IgD-negative memory B cell (primary cell): ENCODE results near the gene CDS2. TPM values are rescaled to one million over a fixed set of nuclear protein-coding genes. Genes with fewer than 3 reads are reported as not detected.
"Not testable (repeated sequence)": the region's sequence is repeated elsewhere in the genome, so short reads cannot be mapped to it uniquely, and the experiment has no call there.

Experiments
- H3K27ac Mint-ChIP-seq, 3 donors: one replicate each; pipeline ENCODE4 v1.8.0; 2020 to 2022; ENCODE audit warnings: mild to moderate bottlenecking in 3 of 3, mixed read lengths in 3 of 3, moderate library complexity in 1 of 3
- H3K27me3 Mint-ChIP-seq: one replicate; pipeline ENCODE4 v1.8.0; 2021; ENCODE audit warnings: mixed read lengths
- H3K36me3 Mint-ChIP-seq: one replicate; pipeline ENCODE4 v1.8.0; 2020; ENCODE audit warnings: mild to moderate bottlenecking, mixed read lengths
- H3K4me1 Mint-ChIP-seq, 3 donors: one replicate each; pipeline ENCODE4 v1.8.0; 2020 to 2022; ENCODE audit warnings: mixed read lengths in 3 of 3, mild to moderate bottlenecking in 1 of 3
- H3K4me3 Mint-ChIP-seq, 4 donors: one replicate each; pipeline ENCODE4 v1.8.0; 2020 to 2022; ENCODE audit warnings: mild to moderate bottlenecking in 4 of 4, mixed read lengths in 4 of 4, moderate library complexity in 3 of 4
- H3K9me3 Mint-ChIP-seq, 3 donors: one replicate each; pipeline ENCODE4 v1.8.0; 2020 to 2021; ENCODE audit warnings: mixed read lengths in 3 of 3, mild to moderate bottlenecking in 1 of 3
- polyA plus RNA-seq: library from polyadenylated mRNA; unstranded; fragments of 300-500 nt; fragmentation: Illumina TruSeq; gene quantifications from one replicate; pipeline ENCODE4 v1.2.3, GENCODE V29; 2021

Gene CDS2
- 42.3 TPM for polyA plus RNA-seq

GRCh38 chr20:5126512-5127203, at the start of gene CDS2:
CDS2 (plus strand) TSS chr20:5127008; CDS start chr20:5127093, 85 bp downstream.
- Mint-ChIP-seq H3K27me3 (no peaks in the 10 kb centered on the region), H3K4me3 (peak within 1 kb of the TSS; percentile 68 to 96 (median 92)), H3K9me3 (no peaks in the 10 kb centered on the region), H3K4me1 (peaks cover 17 to 29% (median 25%) of the 10 kb centered on the region in 3 donors), H3K36me3 (peaks cover 3% of the 10 kb centered on the region), H3K27ac (peak within 1 kb of the TSS; percentile 92 to 96 (median 94))

- peak overlapping the region; percentile 67 to 97 (median 96) for H3K27ac Mint-ChIP-seq
- no peaks in the 10 kb centered on the region for H3K27me3 Mint-ChIP-seq
- H3K9me3 Mint-ChIP-seq: no peaks in the 10 kb centered on the region
- H3K36me3 Mint-ChIP-seq: no peaks in the 10 kb centered on the region
- H3K4me1 Mint-ChIP-seq: peaks cover 38 to 44% (median 40%) of the 10 kb centered on the region in 3 donors
- peak overlapping the region; percentile 33 to 90 (median 82) for H3K4me3 Mint-ChIP-seq
These were observed 48.9 kb upstream of the CDS2 start for GRCh38 chr20:5077761-5078387.

- H3K9me3 Mint-ChIP-seq: no peaks in the 10 kb centered on the region
- H3K4me3 Mint-ChIP-seq: peak overlapping the region; percentile 33 to 90 (median 82)
- H3K4me1 Mint-ChIP-seq: peaks cover 36 to 44% (median 40%) of the 10 kb centered on the region in 3 donors
- peak overlapping the region; percentile 67 to 97 (median 96) for H3K27ac Mint-ChIP-seq
- H3K27me3 Mint-ChIP-seq: no peaks in the 10 kb centered on the region
- no peaks in the 10 kb centered on the region for H3K36me3 Mint-ChIP-seq
These were observed 48.3 kb upstream of the CDS2 start for GRCh38 chr20:5078399-5078958.

GRCh38 chr20:5080384-5080877, 46.4 kb upstream of the CDS2 start:
- no peaks in the 10 kb centered on the region for H3K27me3 Mint-ChIP-seq
- H3K4me3 Mint-ChIP-seq: peak overlapping the region; percentile 21 to 59 (median 37)
- peaks cover 25 to 35% (median 31%) of the 10 kb centered on the region in 3 donors for H3K4me1 Mint-ChIP-seq
- H3K36me3 Mint-ChIP-seq: peaks cover 1% of the 10 kb centered on the region
- H3K9me3 Mint-ChIP-seq: no peaks in the 10 kb centered on the region
- peak overlapping the region; percentile 63 to 90 (median 73) for H3K27ac Mint-ChIP-seq

GRCh38 chr20:5085380-5085779, 41.4 kb upstream of the CDS2 start:
- peaks cover 9 to 21% (median 11%) of the 10 kb centered on the region in 3 donors for H3K4me1 Mint-ChIP-seq
- no peak overlapping the region for H3K4me3 Mint-ChIP-seq
- no peaks in the 10 kb centered on the region for H3K9me3 Mint-ChIP-seq
- H3K27me3 Mint-ChIP-seq: no peaks in the 10 kb centered on the region
- H3K36me3 Mint-ChIP-seq: peaks cover 2% of the 10 kb centered on the region
- peak overlapping the region in 2 of 3 donors; percentile 26 to 82 for H3K27ac Mint-ChIP-seq

- Mint-ChIP-seq H3K4me1 (peaks cover 14 to 23% (median 18%) of the 10 kb centered on the region in 3 donors), H3K4me3 (peak overlapping the region in 1 of 4 donors; percentile 27), H3K27ac (peak overlapping the region in 1 of 3 donors; percentile 39)
These were observed 38.1 kb upstream of the CDS2 start for GRCh38 chr20:5088688-5089087.

GRCh38 chr20:5090191-5090590, 36.6 kb upstream of the CDS2 start:
- Mint-ChIP-seq H3K4me3 (peak overlapping the region in 3 of 4 donors; percentile 18 to 65 (median 56)), H3K9me3 (no peaks in the 10 kb centered on the region), H3K27me3 (no peaks in the 10 kb centered on the region), H3K4me1 (peaks cover 14 to 23% (median 18%) of the 10 kb centered on the region in 3 donors), H3K27ac (peak overlapping the region in 2 of 3 donors; percentile 47 to 81), H3K36me3 (peaks cover 2% of the 10 kb centered on the region)

More at GRCh38 chr20:5088688-5089087, 38.1 kb upstream of the CDS2 start:
- no peaks in the 10 kb centered on the region for H3K27me3 Mint-ChIP-seq
- peaks cover 2% of the 10 kb centered on the region for H3K36me3 Mint-ChIP-seq
- no peaks in the 10 kb centered on the region for H3K9me3 Mint-ChIP-seq

- Mint-ChIP-seq H3K27me3 (no peaks in the 10 kb centered on the region), H3K27ac (no peak overlapping the region), H3K4me1 (peaks cover 14 to 23% (median 18%) of the 10 kb centered on the region in 3 donors), H3K4me3 (peak overlapping the region in 1 of 4 donors; percentile 37), H3K9me3 (no peaks in the 10 kb centered on the region), H3K36me3 (no peaks in the 10 kb centered on the region)
These were observed 34.9 kb upstream of the CDS2 start for GRCh38 chr20:5091902-5092301.

- peak overlapping the region in 1 of 4 donors; percentile 14 for H3K4me3 Mint-ChIP-seq
These were observed 34.0 kb upstream of the CDS2 start for GRCh38 chr20:5092765-5093339.

GRCh38 chr20:5095454-5095853, 31.4 kb upstream of the CDS2 start:
- Mint-ChIP-seq H3K27ac (no peak overlapping the region), H3K4me1 (peaks cover 9 to 13% (median 11%) of the 10 kb centered on the region in 3 donors), H3K4me3 (no peak overlapping the region), H3K27me3 (no peaks in the 10 kb centered on the region), H3K36me3 (no peaks in the 10 kb centered on the region), H3K9me3 (no peaks in the 10 kb centered on the region)

More at GRCh38 chr20:5092765-5093339, 34.0 kb upstream of the CDS2 start:
- H3K27ac Mint-ChIP-seq: peak overlapping the region in 1 of 3 donors; percentile 8
- no peaks in the 10 kb centered on the region for H3K9me3 Mint-ChIP-seq
- no peaks in the 10 kb centered on the region for H3K27me3 Mint-ChIP-seq
- H3K36me3 Mint-ChIP-seq: no peaks in the 10 kb centered on the region
- peaks cover 14 to 23% (median 18%) of the 10 kb centered on the region in 3 donors for H3K4me1 Mint-ChIP-seq

GRCh38 chr20:5095931-5096330, 30.9 kb upstream of the CDS2 start:
- no peak overlapping the region for H3K4me3 Mint-ChIP-seq
- no peaks in the 10 kb centered on the region for H3K36me3 Mint-ChIP-seq
- no peaks in the 10 kb centered on the region for H3K9me3 Mint-ChIP-seq
- H3K27me3 Mint-ChIP-seq: no peaks in the 10 kb centered on the region
- no peak overlapping the region for H3K27ac Mint-ChIP-seq
- peaks cover 11 to 14% (median 11%) of the 10 kb centered on the region in 3 donors for H3K4me1 Mint-ChIP-seq

GRCh38 chr20:5096463-5096862, 30.3 kb upstream of the CDS2 start:
- Mint-ChIP-seq H3K4me1 (peaks cover 11 to 14% (median 11%) of the 10 kb centered on the region in 3 donors), H3K4me3 (no peak overlapping the region), H3K27ac (no peak overlapping the region), H3K9me3 (no peaks in the 10 kb centered on the region), H3K27me3 (no peaks in the 10 kb centered on the region), H3K36me3 (no peaks in the 10 kb centered on the region)

GRCh38 chr20:5099009-5099408, 27.8 kb upstream of the CDS2 start:
- not testable (repeated sequence) for H3K27ac Mint-ChIP-seq, H3K9me3 Mint-ChIP-seq, H3K4me3 Mint-ChIP-seq, H3K27me3 Mint-ChIP-seq, H3K36me3 Mint-ChIP-seq
- peaks cover 7 to 10% (median 8%) of the 10 kb centered on the region in 3 donors for H3K4me1 Mint-ChIP-seq

- not testable (repeated sequence) for H3K36me3 Mint-ChIP-seq
- peaks cover 9 to 12% (median 10%) of the 10 kb centered on the region in 3 donors for H3K4me1 Mint-ChIP-seq
These were observed 26.9 kb upstream of the CDS2 start for GRCh38 chr20:5099909-5100308.

More at GRCh38 chr20:5099909-5100308, 26.9 kb upstream of the CDS2 start:
- not testable (repeated sequence) for H3K27me3 Mint-ChIP-seq, H3K9me3 Mint-ChIP-seq, H3K27ac Mint-ChIP-seq, H3K4me3 Mint-ChIP-seq
